Esophagus squamous epithelium (tissue), 4 donors: ENCODE measurements around the gene PPIL4.

Experiments
- CTCF ChIP-seq, 6 experiments: fragments of 450-650 bp in 4 of 6; fragments of 200-600 bp in 2 of 6; sonication (generic) in 2 of 6; IDR thresholded peaks; one replicate each; pipeline ENCODE4 v1.5.1; 2016 to 2019; ENCODE audit warnings: antibody characterized with exemption in 6 of 6, mild to moderate bottlenecking in 4 of 6, moderate library complexity in 4 of 6
- POLR2A ChIP-seq, 4 donors: fragments of 450-650 bp; IDR thresholded peaks; one replicate each; pipeline ENCODE4 v1.6.1; 2017; ENCODE audit warnings: antibody characterized with exemption in 4 of 4, mild to moderate bottlenecking in 4 of 4, moderate library complexity in 3 of 4

- TF ChIP-seq POLR2A (IDR thresholded peaks at IDR 0.05) (no peak), CTCF (IDR thresholded peaks at IDR 0.05) (no peak)
These were observed 40.3 kb upstream of the PPIL4 start for GRCh38 chr6:149586149-149586548.
